NCI-H1105 treated with DMSO at 0.1 percent for 48 hours (cell line): ENCODE data around the gene SIMC1.

Experiments
- DNase-seq: peaks from one replicate; lab custom pipeline; 2025; lab: John Stamatoyannopoulos, UW

Gene SIMC1

GRCh38 chr5:176317534-176318374 is 79.5 kb downstream of the SIMC1 start:
- DNase-seq: no peak

GRCh38 chr5:176319827-176320554 is 81.8 kb downstream of the SIMC1 start:
- DNase-seq: no peak

GRCh38 chr5:176320577-176320976 is 82.4 kb downstream of the SIMC1 start:
- DNase-seq: no peak

- DNase-seq: no peak
Measured at GRCh38 chr5:176334031-176334770, 96.0 kb downstream of the SIMC1 start.

- DNase-seq: no peak
Measured at GRCh38 chr5:176337913-176338312, 99.7 kb downstream of the SIMC1 start.

GRCh38 chr5:176339304-176339703 is 101.1 kb downstream of the SIMC1 start:
- DNase-seq: no peak

- DNase-seq: no peak
Measured at GRCh38 chr5:176341325-176342157, 103.3 kb downstream of the SIMC1 start.

- no peak for DNase-seq
Measured at GRCh38 chr5:176342158-176342483, 103.9 kb downstream of the SIMC1 start.

- DNase-seq: no peak
Measured at GRCh38 chr5:176342766-176343458, 104.7 kb downstream of the SIMC1 start.

GRCh38 chr5:176350416-176350815 is 112.2 kb downstream of the SIMC1 start:
- no peak for DNase-seq

- DNase-seq: no peak
Measured at GRCh38 chr5:176352116-176352878, 114.1 kb downstream of the SIMC1 start.

GRCh38 chr5:176353533-176353932 is 115.3 kb downstream of the SIMC1 start:
- DNase-seq: no peak

GRCh38 chr5:176355400-176356178 is 117.4 kb downstream of the SIMC1 start:
- no peak for DNase-seq

- DNase-seq: no peak
Measured at GRCh38 chr5:176356179-176356566, 117.9 kb downstream of the SIMC1 start.

- DNase-seq: no peak
Measured at GRCh38 chr5:176359658-176360057, 121.4 kb downstream of the SIMC1 start.

GRCh38 chr5:176360894-176361436 is 122.7 kb downstream of the SIMC1 start:
- no peak for DNase-seq

GRCh38 chr5:176361437-176362232 is 123.4 kb downstream of the SIMC1 start, which contains the start of gene KIAA1191:
TSS of gene KIAA1191 (minus strand) at chr5:176361764. CDS start at chr5:176359508, 2,256 bp downstream.
- DNase-seq: peak; percentile 67

- no peak for DNase-seq
Measured at GRCh38 chr5:176362233-176362490, 123.9 kb downstream of the SIMC1 start.
